ENCODE results near the gene CSRNP3. TPM values are rescaled to one million over a fixed set of nuclear protein-coding genes. Genes with fewer than 3 reads are reported as not detected.

CSRNP3 gene
- total RNA-seq, 6 experiments from 2014 or later, result 0.25 to 2.0 (median 1.0) TPM

GRCh38 chr2:165725421-165725820, 255.9 kb downstream of the CSRNP3 start:
- ATAC-seq, result no peak
- TF ChIP-seq POLR2A (IDR thresholded peaks at IDR 0.05) (no peak), CTCF (IDR thresholded peaks at IDR 0.05) (no peak)
- Histone ChIP-seq H3K9me3 (no peaks in the 10 kb centered on the region), H3K4me3 (no peak overlapping the region), H3K4me1 (no peaks in the 10 kb centered on the region), H3K36me3 (no peaks in the 10 kb centered on the region), H3K27ac (no peak overlapping the region), H3K27me3 (no peaks in the 10 kb centered on the region)
- no peak for DNase-seq
- intact Hi-C loops (cut with DNase I), result no loop called here

Other genes with a start within 250 kb of the CSRNP3 start
- under 1 TPM in 2 of 6 experiments, not detected in 4; 0.12 to 0.27 TPM for gene SCN2A, start 230.3 kb upstream of the CSRNP3 start, total RNA-seq

Data from right lobe of liver (tissue), 6 donors.